AG09309 (cell line): ENCODE results near the gene THBS3.

Experiments
- DNase-seq: peaks from one replicate; pipeline ENCODE4 v3.0.0-alpha.2; 2010; ENCODE audit warnings: low read depth
- H3K4me3 ChIP-seq: 2 replicates; pipeline ENCODE4 v1.5.1; 2011; ENCODE audit warnings: mild to moderate bottlenecking, low read depth, low read length, moderate library complexity; ENCODE audit not compliant: control insufficient read depth
- TF ChIP-seq, protein P1 (sequence below): IDR thresholded peaks from 2 replicates; pipeline ENCODE4 v1.5.1; 2011; ENCODE audit warnings: mild to moderate bottlenecking, low read depth, low read length, inconsistent platforms; ENCODE audit not compliant: insufficient read depth, control insufficient read depth; ENCODE audit errors: missing control alignments

Gene THBS3

DNA sequence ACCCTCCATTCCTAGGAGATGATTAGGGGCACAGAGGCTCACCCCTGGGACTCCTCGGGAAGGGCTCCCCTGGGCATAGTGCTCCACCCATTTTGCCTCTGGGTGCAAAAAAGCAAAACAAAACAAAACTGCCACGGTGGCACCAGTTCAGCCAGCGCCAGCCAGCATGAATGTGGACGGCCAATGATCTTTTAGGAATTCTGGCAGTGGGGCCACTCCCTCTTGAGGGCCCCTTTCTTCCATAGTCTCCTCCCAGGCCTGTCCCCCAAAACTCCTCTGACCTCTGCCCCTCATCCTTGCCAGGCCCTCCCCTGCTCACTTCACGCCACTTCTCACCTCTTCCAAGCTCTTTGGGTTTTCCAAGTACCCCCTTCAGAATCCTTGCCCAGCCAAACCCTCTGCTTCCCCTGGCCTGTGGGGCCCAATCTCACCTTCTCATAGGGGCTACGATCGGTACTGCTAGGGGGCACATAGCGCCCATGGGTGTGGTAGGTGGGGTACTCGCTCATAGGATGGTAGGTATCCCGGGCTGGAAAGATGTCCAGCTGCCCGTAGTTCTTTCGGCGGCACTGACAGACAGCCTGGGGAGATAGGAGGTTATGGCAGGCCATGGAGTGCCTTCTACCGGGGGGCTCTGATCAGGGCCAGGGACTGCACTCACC, 20.8 kb downstream of the THBS3 start:
- H3K4me3 ChIP-seq = no peak overlapping the region
- DNase-seq = no peak
- TF ChIP-seq, protein P1, sequence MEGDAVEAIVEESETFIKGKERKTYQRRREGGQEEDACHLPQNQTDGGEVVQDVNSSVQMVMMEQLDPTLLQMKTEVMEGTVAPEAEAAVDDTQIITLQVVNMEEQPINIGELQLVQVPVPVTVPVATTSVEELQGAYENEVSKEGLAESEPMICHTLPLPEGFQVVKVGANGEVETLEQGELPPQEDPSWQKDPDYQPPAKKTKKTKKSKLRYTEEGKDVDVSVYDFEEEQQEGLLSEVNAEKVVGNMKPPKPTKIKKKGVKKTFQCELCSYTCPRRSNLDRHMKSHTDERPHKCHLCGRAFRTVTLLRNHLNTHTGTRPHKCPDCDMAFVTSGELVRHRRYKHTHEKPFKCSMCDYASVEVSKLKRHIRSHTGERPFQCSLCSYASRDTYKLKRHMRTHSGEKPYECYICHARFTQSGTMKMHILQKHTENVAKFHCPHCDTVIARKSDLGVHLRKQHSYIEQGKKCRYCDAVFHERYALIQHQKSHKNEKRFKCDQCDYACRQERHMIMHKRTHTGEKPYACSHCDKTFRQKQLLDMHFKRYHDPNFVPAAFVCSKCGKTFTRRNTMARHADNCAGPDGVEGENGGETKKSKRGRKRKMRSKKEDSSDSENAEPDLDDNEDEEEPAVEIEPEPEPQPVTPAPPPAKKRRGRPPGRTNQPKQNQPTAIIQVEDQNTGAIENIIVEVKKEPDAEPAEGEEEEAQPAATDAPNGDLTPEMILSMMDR = no peak

DNA sequence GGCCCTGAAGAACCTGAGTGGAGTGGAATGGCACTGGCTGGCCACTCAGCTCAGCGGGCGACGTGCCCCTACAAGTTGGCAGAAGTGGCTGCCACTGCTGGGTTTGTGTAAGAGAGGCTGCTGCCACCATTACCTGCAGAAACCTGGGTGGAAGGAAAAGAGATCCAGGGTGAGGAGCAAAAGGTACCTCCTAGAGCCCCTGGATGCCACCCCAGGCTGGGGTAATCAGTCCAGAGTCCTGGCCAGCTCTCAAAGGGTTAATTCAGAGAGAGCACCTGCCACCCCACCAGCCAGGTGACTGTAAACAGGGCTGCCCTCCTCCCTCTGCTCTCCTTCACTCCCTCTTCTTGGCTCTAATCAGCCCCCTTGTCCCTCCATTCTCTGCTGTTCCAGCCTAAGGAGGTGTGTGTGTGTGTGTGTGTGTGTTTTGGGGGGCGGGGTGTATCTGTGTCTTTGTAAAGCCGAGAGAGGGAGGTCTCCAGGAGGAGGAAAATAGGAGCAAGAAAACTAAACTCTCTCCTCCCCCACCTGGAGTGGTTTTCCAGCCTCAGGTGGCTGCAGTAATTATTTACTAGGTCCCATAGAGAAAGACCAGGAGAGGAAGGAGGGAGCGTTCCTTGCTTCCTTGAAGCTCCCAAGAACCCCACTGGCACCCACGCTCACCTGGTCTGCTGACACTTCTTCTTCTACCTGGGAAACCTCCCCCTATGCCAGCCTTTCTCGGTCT, 21.5 kb downstream of the THBS3 start:
- no peak overlapping the region for H3K4me3 ChIP-seq
- DNase-seq = no peak
- TF ChIP-seq, protein P1 = no peak

DNA sequence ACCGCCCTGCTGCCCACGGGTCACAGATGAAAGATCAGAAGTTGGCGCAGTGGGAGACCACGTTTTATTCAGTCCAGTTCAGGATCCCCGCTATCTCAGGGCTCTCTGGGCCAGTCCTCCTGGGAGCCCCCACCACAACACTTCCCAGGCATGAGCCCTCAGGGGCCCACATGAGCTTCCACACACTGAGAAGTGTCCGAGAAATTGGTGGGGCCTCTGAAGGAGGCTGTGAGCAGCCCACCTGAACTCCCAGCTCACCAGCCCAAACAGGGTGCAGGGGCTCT, 22.0 kb downstream of the THBS3 start:
- no peak overlapping the region for H3K4me3 ChIP-seq
- no peak for DNase-seq
- TF ChIP-seq, protein P1 = no peak

DNA sequence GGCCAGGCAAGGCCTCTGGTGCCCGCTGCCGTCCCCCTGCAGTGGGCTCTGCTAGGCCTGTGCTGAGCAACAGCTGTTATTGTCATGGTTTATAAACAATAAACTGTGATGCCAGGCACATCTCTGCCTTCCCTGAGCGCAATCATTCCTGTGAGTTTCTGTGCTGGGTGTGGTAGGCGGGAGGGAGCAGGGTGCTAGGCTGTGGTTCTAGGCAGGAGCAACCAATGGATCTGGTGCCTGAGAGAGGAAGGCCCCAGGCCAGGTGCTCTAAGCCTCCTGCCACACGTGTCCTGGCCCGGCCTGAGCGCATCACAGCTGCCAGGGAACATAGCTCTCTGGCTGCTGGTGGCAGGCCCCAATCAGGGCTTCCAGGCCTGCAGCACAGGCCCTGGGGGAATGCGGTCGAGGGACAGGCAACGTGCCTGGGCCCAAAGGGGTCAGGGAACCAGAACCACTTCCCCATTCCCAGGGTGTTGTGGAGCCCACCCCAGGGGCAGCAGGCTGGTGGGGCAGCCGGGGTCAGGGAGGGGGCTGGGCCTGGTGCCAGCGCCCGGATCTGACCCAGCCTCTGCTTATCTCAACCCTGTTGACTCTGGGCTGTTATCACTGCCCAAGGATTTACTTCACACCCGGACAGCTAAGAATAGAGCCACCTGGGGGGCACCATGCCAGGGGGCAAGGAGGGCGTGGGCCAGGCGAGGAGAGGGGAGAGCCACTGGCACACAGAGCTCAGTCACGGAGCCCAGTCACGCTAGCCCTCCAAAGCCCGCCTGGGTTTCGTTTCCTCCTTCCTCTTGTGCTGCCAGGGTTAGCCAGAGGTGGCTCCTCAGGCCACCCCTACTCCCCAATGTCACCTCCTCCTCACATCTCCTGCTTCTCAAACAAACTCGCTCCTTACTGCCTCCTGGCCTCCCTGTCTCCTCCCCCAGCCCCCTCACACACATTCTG, 22.6 kb downstream of the THBS3 start:
- no peak overlapping the region for H3K4me3 ChIP-seq
- TF ChIP-seq, protein P1 = no peak
- no peak for DNase-seq

DNA sequence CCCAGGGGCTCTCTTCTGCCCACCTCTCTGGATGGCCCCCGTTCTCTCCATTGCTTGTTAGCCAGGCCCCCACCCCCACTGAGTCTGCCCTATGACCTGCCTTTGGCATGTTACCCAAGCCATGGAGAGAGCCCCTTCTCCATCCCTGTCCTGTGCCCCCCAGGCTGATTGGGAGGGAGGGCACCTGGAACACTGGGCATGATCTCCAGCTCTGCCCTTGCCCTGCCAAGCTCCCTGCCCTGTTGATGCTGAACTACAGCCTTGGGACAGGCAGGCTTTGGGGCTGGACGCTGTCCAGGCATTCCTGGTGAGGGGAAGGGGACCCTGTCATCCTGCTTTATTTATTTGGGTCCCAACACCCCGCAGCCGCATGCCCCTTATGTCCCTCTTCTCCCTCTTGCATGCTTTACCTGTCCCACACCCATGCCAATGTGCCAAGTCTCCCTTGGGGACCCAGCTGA, 23.3 kb downstream of the THBS3 start:
- no peak for DNase-seq
- no peak overlapping the region for H3K4me3 ChIP-seq
- TF ChIP-seq, protein P1 = no peak

DNA sequence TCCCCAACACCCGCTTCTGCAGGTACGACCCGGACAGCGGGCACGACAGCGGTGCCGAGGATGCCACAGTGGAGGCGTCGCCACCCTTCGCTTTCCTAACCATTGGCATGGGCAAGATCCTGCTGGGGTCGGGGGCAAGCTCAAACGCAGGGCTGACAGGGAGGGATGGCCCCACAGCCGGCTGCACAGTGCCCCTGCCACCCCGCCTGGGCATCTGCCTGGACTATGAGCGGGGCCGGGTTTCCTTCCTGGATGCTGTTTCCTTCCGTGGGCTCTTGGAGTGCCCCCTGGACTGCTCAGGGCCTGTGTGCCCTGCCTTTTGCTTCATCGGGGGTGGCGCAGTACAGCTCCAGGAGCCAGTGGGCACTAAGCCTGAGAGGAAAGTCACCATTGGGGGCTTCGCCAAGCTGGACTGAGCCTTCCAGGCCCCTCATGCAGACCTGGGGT, 23.9 kb downstream of the THBS3 start:
- no peak for DNase-seq
- H3K4me3 ChIP-seq = no peak overlapping the region
- TF ChIP-seq, protein P1 = no peak
